HCT116 (cell line): ENCODE measurements around the gene KRTAP5-5. TPM values are rescaled to one million over a fixed set of nuclear protein-coding genes. Genes with fewer than 3 reads are reported as not detected.

Experiments
- ATAC-seq: fragments of 200-7000 bp; cut with Tn5 transposase; 2 replicates; pipeline ENCODE4 v1.9.1; 2020; ENCODE audit warnings: mild to moderate bottlenecking, moderate library complexity
- BruUV-seq: library from RNA; stranded (reverse); fragments of 400-500 nt; replicated peaks from 2 replicates; lab custom pipeline; 2021; lab: Mats Ljungman, UMichigan
- CTCF ChIA-PET: fragments of 300-600 bp; sonication (Branson Sonifier 250); formaldehyde crosslinking; loops from one replicate; lab custom pipeline; 2021; ENCODE audit warnings: antibody characterized with exemption; lab: Charles Lee
- POLR2A ChIA-PET: fragments of 300-600, 350-600 bp; sonication (Branson Sonifier 250); formaldehyde crosslinking; loops from one replicate; lab custom pipeline; 2021; ENCODE audit warnings: antibody characterized with exemption; lab: Charles Lee
- RAD21 ChIA-PET, 2 experiments: fragments of 300-600 bp; sonication (Branson Sonifier 250); formaldehyde crosslinking; loops; one replicate each; lab custom pipeline; 2023; ENCODE audit warnings: low total read pairs in 2 of 2; ENCODE audit not compliant: uncharacterized antibody in 2 of 2, unreplicated experiment in 2 of 2, low non-redundant PET in 1 of 2; lab: Charles Lee
- DNase-seq: peaks from one replicate; pipeline ENCODE4 v3.0.0-alpha.2; 2010; ENCODE audit warnings: low read depth, low spot score
- H2AFZ ChIP-seq: fragments of 200-600 bp; shearing (Covaris generic), sonication (generic); 2 replicates; pipeline ENCODE4 v1.6.1; 2017; ENCODE audit warnings: low read depth, mixed run types, mixed read lengths, antibody characterized with exemption, low read length; ENCODE audit not compliant: poor library complexity, severe bottlenecking
- H3K27ac ChIP-seq: 2 replicates; pipeline ENCODE4 v1.5.1; 2012; ENCODE audit warnings: low read depth, low read length
- H3K27me3 ChIP-seq: fragments of 200-600 bp; sonication (generic); 2 replicates; pipeline ENCODE4 v1.6.1; 2016; ENCODE audit warnings: mixed run types, low read length, mixed read lengths; ENCODE audit not compliant: insufficient read depth
- H3K36me3 ChIP-seq, 2 experiments: fragments of 200-500 bp in 1 of 2; fragments of 200-600 bp in 1 of 2; sonication (Bioruptor generic) in 1 of 2; sonication (generic) in 1 of 2; 2 replicates each; pipeline versions ENCODE4 v1.5.1 to v1.6.1; 2014 to 2016; ENCODE audit warnings: low read length in 2 of 2, inconsistent platforms in 1 of 2, mixed read lengths in 1 of 2, mixed run types in 1 of 2; ENCODE audit not compliant: insufficient read depth in 2 of 2, control insufficient read depth in 1 of 2
- H3K4me1 ChIP-seq, 2 experiments: fragments of 200-600 bp in 1 of 2; sonication (generic) in 1 of 2; 2 replicates each; pipeline versions ENCODE4 v1.5.1 to v1.6.1; 2012 to 2017; ENCODE audit warnings: low read length in 2 of 2, inconsistent platforms in 1 of 2, mild to moderate bottlenecking in 1 of 2, mixed read lengths in 1 of 2, mixed run types in 1 of 2, moderate library complexity in 1 of 2; ENCODE audit not compliant: insufficient read depth in 2 of 2, control insufficient read depth in 1 of 2
- H3K4me2 ChIP-seq: fragments of 200-600 bp; sonication (generic); 2 replicates; pipeline ENCODE4 v1.6.1; 2017; ENCODE audit warnings: mixed run types, low read length, mixed read lengths
- H3K4me3 ChIP-seq, 2 experiments: fragments of 200-600 bp in 1 of 2; sonication (generic) in 1 of 2; replicated peaks in 1 of 2; 2 replicates each; pipeline ENCODE4 v1.5.1; 2011 to 2016; ENCODE audit warnings: low read length in 2 of 2, control low read depth in 1 of 2, low read depth in 1 of 2, mild to moderate bottlenecking in 1 of 2, mixed read lengths in 1 of 2, mixed run types in 1 of 2
- H3K79me2 ChIP-seq: fragments of 200-600 bp; sonication (generic); 2 replicates; pipeline ENCODE4 v1.6.1; 2017; ENCODE audit warnings: mild to moderate bottlenecking, mixed run types, low read length, moderate library complexity, mixed read lengths; ENCODE audit not compliant: insufficient read depth
- H3K9ac ChIP-seq: fragments of 200-600 bp; sonication (generic); 2 replicates; pipeline ENCODE4 v1.6.1; 2016; ENCODE audit warnings: low read length, mixed read lengths
- H3K9me2 ChIP-seq: fragments of 200-600 bp; sonication (generic), shearing (Covaris generic); 2 replicates; pipeline ENCODE4 v1.6.1; 2017; ENCODE audit warnings: mixed run types, mild to moderate bottlenecking, moderate library complexity; ENCODE audit not compliant: insufficient read depth
- H3K9me3 ChIP-seq, 2 experiments: fragments of 200-500 bp in 1 of 2; fragments of 200-600 bp in 1 of 2; sonication (Bioruptor generic) in 1 of 2; sonication (generic) in 1 of 2; 2 replicates each; pipeline ENCODE4 v1.6.1; 2014 to 2017; ENCODE audit warnings: low read length in 2 of 2, mixed read lengths in 2 of 2, inconsistent platforms in 1 of 2, low read depth in 1 of 2, mild to moderate bottlenecking in 1 of 2, mixed run types in 1 of 2, moderate library complexity in 1 of 2; ENCODE audit not compliant: control insufficient read depth in 1 of 2, insufficient read depth in 1 of 2
- H4K20me1 ChIP-seq: fragments of 200-600 bp; sonication (generic), shearing (Covaris generic); 2 replicates; pipeline ENCODE4 v1.6.1; 2017; ENCODE audit warnings: mixed run types, mild to moderate bottlenecking, moderate library complexity; ENCODE audit not compliant: insufficient read depth
- CEBPB ChIP-seq: IDR thresholded peaks from 2 replicates; pipeline ENCODE4 v1.6.1; 2012; ENCODE audit warnings: low read depth
- ELF1 ChIP-seq: IDR thresholded peaks from 2 replicates; pipeline ENCODE4 v1.6.1; 2012; ENCODE audit warnings: low read depth, borderline replicate concordance
- EZH2 ChIP-seq: fragments of 200-600 bp; sonication (generic); IDR thresholded peaks from 2 replicates; pipeline ENCODE4 v1.6.1; 2017; ENCODE audit warnings: antibody characterized with exemption, mixed run types
- FOSL1 ChIP-seq: IDR thresholded peaks from 2 replicates; pipeline ENCODE4 v1.6.1; 2012; ENCODE audit warnings: low read depth
- JUND ChIP-seq: IDR thresholded peaks from 2 replicates; pipeline ENCODE4 v1.6.1; 2012
- POLR2AphosphoS5 ChIP-seq: IDR thresholded peaks from 2 replicates; pipeline ENCODE4 v1.6.1; 2011; ENCODE audit warnings: mild to moderate bottlenecking, low read depth, low read length, moderate library complexity
- RAD21 ChIP-seq: IDR thresholded peaks from 2 replicates; pipeline ENCODE4 v1.6.1; 2012; ENCODE audit warnings: low read depth, mild to moderate bottlenecking
- SRF ChIP-seq: IDR thresholded peaks from 2 replicates; pipeline ENCODE4 v1.6.1; 2012; ENCODE audit warnings: low read depth
- TCF7L2 ChIP-seq: IDR thresholded peaks from 2 replicates; pipeline ENCODE4 v1.7.0; 2011; ENCODE audit warnings: borderline replicate concordance, inconsistent platforms; ENCODE audit not compliant: insufficient read depth, insufficient read length; ENCODE audit errors: extremely low read depth
- ZNF274 ChIP-seq: fragments of 200-500 bp; sonication (Bioruptor generic); IDR thresholded peaks from 2 replicates; pipeline ENCODE4 v1.6.1; 2014; ENCODE audit warnings: mild to moderate bottlenecking, low read depth, low read length, inconsistent platforms
- intact Hi-C: fragments of 100-400 bp; cut with micrococcal nuclease; formaldehyde crosslinking; loops from 2 replicates; pipeline ENCODE4 v1.10.0; 2022
- total RNA-seq: library from RNA; stranded (reverse); gene quantifications from one replicate; pipeline ENCODE4 v1.2.1, GENCODE V29; 2021; ENCODE audit not compliant: unreplicated experiment
- TF ChIP-seq, protein P1 (sequence below), 3 experiments: fragments of 200-600 bp in 1 of 3; sonication (generic) in 1 of 3; IDR thresholded peaks in 2 of 3; conservative IDR thresholded peaks in 1 of 3; 2 replicates each; pipeline ENCODE4 v1.5.1; 2012 to 2017; ENCODE audit warnings: low read depth in 2 of 3, low read length in 2 of 3, antibody characterized with exemption in 1 of 3, borderline replicate concordance in 1 of 3, control low read depth in 1 of 3, mild to moderate bottlenecking in 1 of 3, mixed read lengths in 1 of 3, mixed run types in 1 of 3, moderate library complexity in 1 of 3; ENCODE audit not compliant: insufficient read depth in 1 of 3
- TF ChIP-seq, protein P2 (sequence below): IDR thresholded peaks from 2 replicates; pipeline ENCODE4 v1.6.1; 2012

The KRTAP5-5 gene
- total RNA-seq, 1 experiment from 2014 or later: not detected

DNA sequence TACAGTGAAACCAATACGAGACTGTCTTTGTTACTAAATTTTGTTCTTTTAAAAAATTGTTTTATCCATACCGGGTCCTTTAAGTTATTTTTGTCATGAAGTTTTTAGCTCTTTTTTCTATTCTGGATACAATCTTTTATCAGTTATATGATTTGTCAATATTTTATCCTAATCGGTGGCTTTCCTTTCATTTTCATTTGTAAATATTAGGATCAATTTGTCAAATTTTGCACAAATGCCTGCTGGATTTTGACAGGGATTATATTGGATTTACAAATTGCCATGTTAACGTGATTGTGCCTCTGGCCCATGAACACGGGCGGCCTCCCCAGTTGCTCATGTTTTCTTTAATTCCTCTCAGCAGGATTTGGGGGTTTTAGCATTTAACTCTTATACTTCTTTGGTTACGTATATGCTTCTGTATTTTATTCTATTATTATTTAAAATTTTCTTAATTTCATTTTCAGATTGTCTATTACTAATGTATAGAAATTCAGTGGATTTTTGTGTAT lies 46.7 kb downstream of the KRTAP5-5 start:
- H3K9me3 ChIP-seq: no peaks in the 10 kb centered on the region
- POLR2A ChIA-PET: no interaction called here
- H3K4me1 ChIP-seq: peaks cover 4 to 5% of the 10 kb centered on the region in 2 experiments; a peak in 3 of 4 replicates
- no peak for DNase-seq
- intact Hi-C loops: no loop called here
- TF ChIP-seq POLR2AphosphoS5 (no peak), TCF7L2 (no peak), SRF (no peak), JUND (no peak), CEBPB (no peak), ZNF274 (no peak), RAD21 (no peak), FOSL1 (no peak), EZH2 (no peak), ELF1 (no peak)
- TF ChIP-seq, protein P1, sequence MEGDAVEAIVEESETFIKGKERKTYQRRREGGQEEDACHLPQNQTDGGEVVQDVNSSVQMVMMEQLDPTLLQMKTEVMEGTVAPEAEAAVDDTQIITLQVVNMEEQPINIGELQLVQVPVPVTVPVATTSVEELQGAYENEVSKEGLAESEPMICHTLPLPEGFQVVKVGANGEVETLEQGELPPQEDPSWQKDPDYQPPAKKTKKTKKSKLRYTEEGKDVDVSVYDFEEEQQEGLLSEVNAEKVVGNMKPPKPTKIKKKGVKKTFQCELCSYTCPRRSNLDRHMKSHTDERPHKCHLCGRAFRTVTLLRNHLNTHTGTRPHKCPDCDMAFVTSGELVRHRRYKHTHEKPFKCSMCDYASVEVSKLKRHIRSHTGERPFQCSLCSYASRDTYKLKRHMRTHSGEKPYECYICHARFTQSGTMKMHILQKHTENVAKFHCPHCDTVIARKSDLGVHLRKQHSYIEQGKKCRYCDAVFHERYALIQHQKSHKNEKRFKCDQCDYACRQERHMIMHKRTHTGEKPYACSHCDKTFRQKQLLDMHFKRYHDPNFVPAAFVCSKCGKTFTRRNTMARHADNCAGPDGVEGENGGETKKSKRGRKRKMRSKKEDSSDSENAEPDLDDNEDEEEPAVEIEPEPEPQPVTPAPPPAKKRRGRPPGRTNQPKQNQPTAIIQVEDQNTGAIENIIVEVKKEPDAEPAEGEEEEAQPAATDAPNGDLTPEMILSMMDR (IDR thresholded peaks at IDR 0.05 in 2 of 3, conservative IDR thresholded peaks at IDR 0.05 in 1 of 3; ENCODE audit: borderline replicate concordance in 1 of 3, insufficient read depth in 1 of 3, low read depth in 2 of 3, low read length in 2 of 3): no peak
- TF ChIP-seq, protein P2, sequence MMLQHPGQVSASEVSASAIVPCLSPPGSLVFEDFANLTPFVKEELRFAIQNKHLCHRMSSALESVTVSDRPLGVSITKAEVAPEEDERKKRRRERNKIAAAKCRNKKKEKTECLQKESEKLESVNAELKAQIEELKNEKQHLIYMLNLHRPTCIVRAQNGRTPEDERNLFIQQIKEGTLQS: no peak
- H3K4me3 ChIP-seq: no peak overlapping the region
- H3K79me2 ChIP-seq: no peaks in the 10 kb centered on the region
- H3K9ac ChIP-seq: no peak overlapping the region
- H2AFZ ChIP-seq: no peak overlapping the region
- CTCF ChIA-PET: interaction anchor here (1.2 kb wide), 1 partner anchor 156 kb away, joined by 5 read pairs; no protein-coding TSS in a partner anchor
- RAD21 ChIA-PET: no interaction called here
- no TSS peak for BruUV-seq
- H4K20me1 ChIP-seq: no peaks in the 10 kb centered on the region
- H3K9me2 ChIP-seq: no peaks in the 10 kb centered on the region
- H3K4me2 ChIP-seq: no peak overlapping the region
- H3K36me3 ChIP-seq: no peaks in the 10 kb centered on the region
- ATAC-seq: no peak
- no peak overlapping the region for H3K27ac ChIP-seq
- peaks cover 42% of the 10 kb centered on the region; the same call in 1 of the 2 replicates for H3K27me3 ChIP-seq
